ENCODE measurements around the gene PGGHG. TPM values are rescaled to one million over a fixed set of nuclear protein-coding genes. Genes with fewer than 3 reads are reported as not detected.

The PGGHG gene
- total RNA-seq, 2 donors from 2014 or later = 248 to 484 TPM

DNA sequence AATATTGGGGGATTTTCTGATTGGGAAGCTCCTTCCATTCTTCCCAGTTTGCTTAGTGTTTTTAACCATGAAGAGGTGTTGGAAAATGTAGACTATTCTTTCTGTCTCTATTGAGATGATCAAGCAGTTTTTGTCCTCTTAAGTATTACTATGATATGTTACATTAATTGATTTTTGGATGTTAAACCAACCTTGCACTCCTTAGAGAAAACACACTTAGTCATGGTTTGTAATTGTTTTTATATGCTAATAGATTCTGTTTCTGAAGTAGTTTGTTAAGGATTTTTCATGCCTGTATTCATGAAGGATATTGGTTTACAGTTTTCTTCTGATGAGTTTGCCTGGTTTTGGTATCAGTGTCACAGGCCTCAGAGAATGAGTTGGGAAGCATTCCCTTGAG lies 12.7 kb upstream of the PGGHG start:
- intact Hi-C loops (cut with DNase I) = no loop called here

DNA sequence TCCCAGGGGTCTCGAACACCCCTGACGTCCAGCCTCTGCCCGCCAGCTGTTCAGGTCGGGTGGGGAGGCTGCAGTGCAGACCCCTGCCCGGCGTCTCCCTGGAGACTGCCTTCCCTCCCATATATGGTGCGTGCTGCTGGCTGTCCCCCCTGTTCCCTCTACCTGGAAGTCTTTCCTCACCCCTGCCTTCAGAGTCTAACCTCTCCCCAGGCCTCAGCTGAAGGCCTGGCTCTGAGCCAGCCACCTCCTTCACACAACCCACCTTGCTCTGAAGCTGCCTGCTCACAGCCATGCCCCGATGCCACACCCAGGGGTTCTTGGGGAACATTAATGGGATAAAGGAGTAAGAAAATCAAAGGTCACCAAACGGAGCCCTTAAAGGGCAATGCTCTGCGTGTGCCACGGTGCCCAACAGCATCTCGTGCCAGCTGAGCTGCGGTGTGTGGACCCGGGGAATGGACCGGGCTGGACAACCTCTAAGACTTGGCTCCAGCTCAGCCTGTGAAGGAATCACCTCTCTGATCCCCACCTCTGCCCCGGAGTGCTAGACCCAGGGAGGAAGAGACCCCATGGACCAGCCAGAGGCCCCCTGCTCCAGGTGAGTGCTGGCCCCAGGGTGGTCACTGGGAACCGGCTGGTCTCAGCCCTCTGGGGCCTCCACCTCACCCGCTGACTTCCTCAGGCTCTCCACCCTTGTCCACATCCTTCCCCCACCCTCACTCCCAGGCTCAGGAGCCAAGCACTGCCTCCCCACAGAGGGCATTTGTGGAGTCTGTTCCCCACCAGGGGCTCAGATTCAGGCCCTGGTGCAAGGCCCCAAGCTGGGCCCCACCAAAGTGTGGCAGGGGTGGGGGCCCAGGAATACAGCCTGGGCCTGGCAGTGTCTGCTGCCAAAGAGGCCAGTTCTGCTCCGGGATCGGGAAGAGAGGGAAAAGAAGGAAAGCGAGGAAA lies 10.7 kb upstream of the PGGHG start, which contains the start of gene NLRP6:
NLRP6 (plus strand) TSS at position 407 of the 951 bp plus-strand sequence; CDS start at position 570, 163 bp downstream.
- TF ChIP-seq POLR2A (IDR thresholded peaks at IDR 0.05) = no peak
- TF ChIP-seq, protein P1, sequence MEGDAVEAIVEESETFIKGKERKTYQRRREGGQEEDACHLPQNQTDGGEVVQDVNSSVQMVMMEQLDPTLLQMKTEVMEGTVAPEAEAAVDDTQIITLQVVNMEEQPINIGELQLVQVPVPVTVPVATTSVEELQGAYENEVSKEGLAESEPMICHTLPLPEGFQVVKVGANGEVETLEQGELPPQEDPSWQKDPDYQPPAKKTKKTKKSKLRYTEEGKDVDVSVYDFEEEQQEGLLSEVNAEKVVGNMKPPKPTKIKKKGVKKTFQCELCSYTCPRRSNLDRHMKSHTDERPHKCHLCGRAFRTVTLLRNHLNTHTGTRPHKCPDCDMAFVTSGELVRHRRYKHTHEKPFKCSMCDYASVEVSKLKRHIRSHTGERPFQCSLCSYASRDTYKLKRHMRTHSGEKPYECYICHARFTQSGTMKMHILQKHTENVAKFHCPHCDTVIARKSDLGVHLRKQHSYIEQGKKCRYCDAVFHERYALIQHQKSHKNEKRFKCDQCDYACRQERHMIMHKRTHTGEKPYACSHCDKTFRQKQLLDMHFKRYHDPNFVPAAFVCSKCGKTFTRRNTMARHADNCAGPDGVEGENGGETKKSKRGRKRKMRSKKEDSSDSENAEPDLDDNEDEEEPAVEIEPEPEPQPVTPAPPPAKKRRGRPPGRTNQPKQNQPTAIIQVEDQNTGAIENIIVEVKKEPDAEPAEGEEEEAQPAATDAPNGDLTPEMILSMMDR (IDR thresholded peaks at IDR 0.05) = no peak
- peak in 1 of 4 donors; percentile 12 for DNase-seq
- Histone ChIP-seq H3K4me3 (no peak within 1 kb of the TSS), H3K27me3 (peaks cover 0 to 13% of the 10 kb centered on the region in 2 donors), H3K36me3 (replicated peaks in 1 of 2; ENCODE audit: insufficient read depth in 1 of 2, low read depth in 2 of 2) (no peaks in the 10 kb centered on the region), H3K4me1 (peaks cover 24% of the 10 kb centered on the region), H3K27ac (no peak within 1 kb of the TSS), H3K9me3 (no peaks in the 10 kb centered on the region)
- intact Hi-C loops (cut with DNase I) = no loop called here
- 84 to 86% methylated on average over 18 to 21 of the region's 21 CpGs for WGBS, 2 donors
- ATAC-seq = no peak

More for the DNA sequence above, 12.7 kb upstream of the PGGHG start:
- no peak for DNase-seq
- Histone ChIP-seq H3K36me3 (replicated peaks in 1 of 2; ENCODE audit: insufficient read depth in 1 of 2, low read depth in 2 of 2) (no peaks in the 10 kb centered on the region), H3K9me3 (no peaks in the 10 kb centered on the region), H3K27me3 (peaks cover 0 to 8% of the 10 kb centered on the region in 2 donors), H3K27ac (no peak overlapping the region), H3K4me3 (no peak overlapping the region), H3K4me1 (peaks cover 21% of the 10 kb centered on the region)
- TF ChIP-seq, protein P1 (IDR thresholded peaks at IDR 0.05) = no peak
- TF ChIP-seq POLR2A (IDR thresholded peaks at IDR 0.05) = no peak
- ATAC-seq = no peak

DNA sequence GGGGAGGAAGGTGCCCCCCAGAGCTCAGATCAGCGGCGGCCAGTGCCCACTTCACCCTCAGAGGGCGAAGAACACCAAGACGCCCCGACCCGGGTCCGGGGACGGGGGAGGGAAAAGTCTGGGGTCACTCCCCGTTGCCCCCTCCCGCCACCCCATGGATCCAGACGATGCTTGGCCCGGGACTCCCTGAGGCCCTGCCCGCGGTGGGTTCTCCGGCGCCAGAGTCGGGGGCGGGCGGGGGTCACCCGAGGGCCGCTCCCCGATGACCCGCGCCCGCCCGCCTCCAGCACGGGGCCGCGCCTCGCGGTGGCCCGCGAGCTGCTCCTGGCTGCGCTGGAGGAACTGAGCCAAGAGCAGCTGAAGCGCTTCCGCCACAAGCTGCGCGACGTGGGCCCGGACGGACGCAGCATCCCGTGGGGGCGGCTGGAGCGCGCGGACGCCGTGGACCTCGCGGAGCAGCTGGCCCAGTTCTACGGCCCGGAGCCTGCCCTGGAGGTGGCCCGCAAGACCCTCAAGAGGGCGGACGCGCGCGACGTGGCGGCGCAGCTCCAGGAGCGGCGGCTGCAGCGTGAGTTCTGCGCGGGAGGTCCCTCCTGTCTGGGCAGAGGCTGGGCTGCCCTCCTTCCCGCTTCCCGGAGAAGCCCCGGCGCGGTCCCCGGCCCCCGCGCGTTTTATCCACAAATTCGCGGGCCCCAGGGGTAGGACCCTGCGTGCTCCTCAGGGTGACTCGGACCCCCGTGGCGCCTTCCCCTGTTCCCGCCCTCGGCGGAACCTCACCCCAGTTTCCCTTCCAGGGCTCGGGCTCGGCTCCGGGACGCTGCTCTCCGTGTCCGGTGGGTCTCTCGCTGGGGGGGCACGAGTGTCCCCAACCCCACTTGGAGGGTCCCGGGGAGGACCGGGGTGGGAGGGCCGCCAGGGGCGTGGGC lies 9.6 kb upstream of the PGGHG start:
- TF ChIP-seq, protein P1 (IDR thresholded peaks at IDR 0.05) = no peak
- TF ChIP-seq POLR2A (IDR thresholded peaks at IDR 0.05) = no peak
- Histone ChIP-seq H3K27ac (no peak overlapping the region), H3K4me1 (peaks cover 24% of the 10 kb centered on the region), H3K27me3 (peaks cover 0 to 13% of the 10 kb centered on the region in 2 donors), H3K36me3 (replicated peaks in 1 of 2; ENCODE audit: insufficient read depth in 1 of 2, low read depth in 2 of 2) (no peaks in the 10 kb centered on the region), H3K9me3 (no peaks in the 10 kb centered on the region), H3K4me3 (no peak overlapping the region)
- ATAC-seq (no peak), DNase-seq (peak in 2 of 4 donors; percentile 11 to 15)
- intact Hi-C loops (cut with DNase I) = no loop called here
- WGBS, 2 donors = 20% methylated on average over 36 to 92 of the region's 97 CpGs

DNA sequence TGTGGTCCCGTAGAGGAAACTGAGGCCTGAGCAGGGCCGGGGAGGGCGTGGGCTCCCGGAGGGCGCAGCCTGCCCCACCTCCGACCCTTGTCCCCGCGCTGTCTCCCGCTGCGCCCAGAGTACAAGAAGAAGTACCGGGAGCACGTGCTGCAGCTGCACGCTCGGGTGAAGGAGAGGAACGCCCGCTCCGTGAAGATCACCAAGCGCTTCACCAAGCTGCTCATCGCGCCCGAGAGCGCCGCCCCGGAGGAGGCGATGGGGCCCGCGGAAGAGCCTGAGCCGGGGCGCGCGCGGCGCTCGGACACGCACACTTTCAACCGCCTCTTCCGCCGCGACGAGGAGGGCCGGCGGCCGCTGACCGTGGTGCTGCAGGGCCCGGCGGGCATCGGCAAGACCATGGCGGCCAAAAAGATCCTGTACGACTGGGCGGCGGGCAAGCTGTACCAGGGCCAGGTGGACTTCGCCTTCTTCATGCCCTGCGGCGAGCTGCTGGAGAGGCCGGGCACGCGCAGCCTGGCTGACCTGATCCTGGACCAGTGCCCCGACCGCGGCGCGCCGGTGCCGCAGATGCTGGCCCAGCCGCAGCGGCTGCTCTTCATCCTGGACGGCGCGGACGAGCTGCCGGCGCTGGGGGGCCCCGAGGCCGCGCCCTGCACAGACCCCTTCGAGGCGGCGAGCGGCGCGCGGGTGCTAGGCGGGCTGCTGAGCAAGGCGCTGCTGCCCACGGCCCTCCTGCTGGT lies 8.8 kb upstream of the PGGHG start:
- no peaks in the 10 kb centered on the region for H3K9me3 ChIP-seq
- no peaks in the 10 kb centered on the region for H3K36me3 ChIP-seq (replicated peaks in 1 of 2; ENCODE audit: insufficient read depth in 1 of 2, low read depth in 2 of 2)
- TF ChIP-seq, protein P1 (IDR thresholded peaks at IDR 0.05) = no peak
- no peak for TF ChIP-seq POLR2A (IDR thresholded peaks at IDR 0.05)
- ATAC-seq = peak; percentile 86
- H3K4me1 ChIP-seq = peaks cover 24% of the 10 kb centered on the region
- no peak overlapping the region for H3K27ac ChIP-seq
- no peak overlapping the region for H3K4me3 ChIP-seq
- intact Hi-C loops (cut with DNase I) = no loop called here
- peak; percentile 77 to 83 (median 81) for DNase-seq
- WGBS, 2 donors = 4% methylated on average over 60 of the region's 85 CpGs; no CpG with 5 or more reads in 1 of the 2 donors
- peaks cover 0 to 13% of the 10 kb centered on the region in 2 donors for H3K27me3 ChIP-seq

All from body of pancreas (tissue), 4 donors.